Neural cell (in vitro differentiated cells): ENCODE data around the gene SPSB3. TPM values are rescaled to one million over a fixed set of nuclear protein-coding genes. Genes with fewer than 3 reads are reported as not detected.

ENCODE experiments used
- H2AFZ ChIP-seq: fragments of 200-600, 300-800 bp; sonication (generic), shearing (Covaris generic); 2 replicates; pipeline ENCODE4 v1.6.0; 2014; ENCODE audit warnings: low read depth, mild to moderate bottlenecking, antibody characterized with exemption, low read length, moderate library complexity
- H3F3A ChIP-seq: fragments of 200-600 bp; shearing (Covaris generic); 2 replicates; pipeline ENCODE4 v1.6.1; 2016; ENCODE audit warnings: mild to moderate bottlenecking, moderate library complexity, mixed read lengths, antibody characterized with exemption, low read length; ENCODE audit not compliant: insufficient read depth, poor library complexity, severe bottlenecking
- H3K27ac ChIP-seq: fragments of 200-600, 300-800 bp; sonication (generic), shearing (Covaris generic); 2 replicates; pipeline ENCODE4 v1.5.1; 2014; ENCODE audit warnings: mild to moderate bottlenecking, low read length, moderate library complexity
- H3K27me3 ChIP-seq: fragments of 300-800, 200-600 bp; sonication (generic), shearing (Covaris generic); 2 replicates; pipeline ENCODE4 v1.6.0; 2014; ENCODE audit warnings: mild to moderate bottlenecking, low read depth, low read length, moderate library complexity; ENCODE audit not compliant: insufficient read depth
- H3K36me3 ChIP-seq: fragments of 300-800, 200-600 bp; sonication (generic), shearing (Covaris generic); 2 replicates; pipeline ENCODE4 v1.5.1; 2014; ENCODE audit warnings: mild to moderate bottlenecking, antibody characterized with exemption, low read length, moderate library complexity; ENCODE audit not compliant: insufficient read depth
- H3K4me2 ChIP-seq: fragments of 300-800, 200-600 bp; sonication (generic), shearing (Covaris generic); 2 replicates; pipeline ENCODE4 v1.6.0; 2014; ENCODE audit warnings: mild to moderate bottlenecking, low read length
- H3K4me3 ChIP-seq: fragments of 300-800, 200-600 bp; sonication (generic), shearing (Covaris generic); 2 replicates; pipeline ENCODE4 v1.5.1; 2014; ENCODE audit warnings: mild to moderate bottlenecking, low read length, moderate library complexity
- H3K79me2 ChIP-seq: fragments of 200-600 bp; shearing (Covaris generic); replicated peaks from 2 replicates; pipeline ENCODE4 v1.6.0; 2014; ENCODE audit warnings: mild to moderate bottlenecking, low read length, moderate library complexity; ENCODE audit not compliant: insufficient read depth
- H3K9ac ChIP-seq: fragments of 300-800, 200-600 bp; sonication (generic), shearing (Covaris generic); 2 replicates; pipeline ENCODE4 v1.6.1; 2016; ENCODE audit warnings: mild to moderate bottlenecking, low read length, mixed read lengths
- H3K9me2 ChIP-seq: fragments of 200-600 bp; shearing (Covaris generic); 2 replicates; pipeline ENCODE4 v1.6.1; 2016; ENCODE audit warnings: mild to moderate bottlenecking, low read length, mixed read lengths; ENCODE audit not compliant: insufficient read depth
- H3K9me3 ChIP-seq: fragments of 200-600, 300-800 bp; sonication (generic), shearing (Covaris generic); 2 replicates; pipeline ENCODE4 v1.6.1; 2016; ENCODE audit warnings: mild to moderate bottlenecking, mixed run types, low read length, moderate library complexity, mixed read lengths
- H4K20me1 ChIP-seq: fragments of 200-600 bp; shearing (Covaris generic); 2 replicates; pipeline ENCODE4 v1.6.1; 2016; ENCODE audit warnings: mild to moderate bottlenecking, mixed run types; ENCODE audit not compliant: insufficient read depth
- EP300 ChIP-seq: fragments of 450-650 bp; conservative IDR thresholded peaks from 2 replicates; pipeline ENCODE4 v1.6.1; 2014; ENCODE audit warnings: antibody characterized with exemption, mild to moderate bottlenecking, moderate library complexity; ENCODE audit not compliant: poor library complexity, severe bottlenecking
- EZH2 ChIP-seq: fragments of 200-600, 300-800 bp; shearing (Covaris generic), sonication (generic); IDR thresholded peaks from 2 replicates; pipeline ENCODE4 v1.6.1; 2014; ENCODE audit warnings: antibody characterized with exemption, low read length, borderline replicate concordance, mild to moderate bottlenecking; ENCODE audit not compliant: insufficient read depth, poor library complexity, severe bottlenecking
- MXI1 ChIP-seq: fragments of 450-650 bp; conservative IDR thresholded peaks from 2 replicates; pipeline ENCODE4 v1.6.1; 2014; ENCODE audit warnings: antibody characterized with exemption, mild to moderate bottlenecking; ENCODE audit not compliant: poor library complexity, severe bottlenecking
- POLR2AphosphoS5 ChIP-seq: IDR thresholded peaks from 2 replicates; pipeline ENCODE4 v1.6.1; 2012
- RAD21 ChIP-seq: fragments of 450-650 bp; conservative IDR thresholded peaks from 2 replicates; pipeline ENCODE4 v1.6.1; 2014; ENCODE audit warnings: antibody characterized with exemption, mild to moderate bottlenecking, moderate library complexity
- SMC3 ChIP-seq: fragments of 450-650 bp; conservative IDR thresholded peaks from 2 replicates; pipeline ENCODE4 v1.6.1; 2014; ENCODE audit warnings: antibody characterized with exemption, mild to moderate bottlenecking, moderate library complexity; ENCODE audit not compliant: poor library complexity
- TAF1 ChIP-seq: IDR thresholded peaks from 2 replicates; pipeline ENCODE4 v1.6.1; 2012; ENCODE audit warnings: low read depth
- polyA plus RNA-seq: library from polyadenylated mRNA; depleted of rRNA; stranded (reverse); fragments of >200 nt; gene quantifications from 2 replicates; pipeline ENCODE4 v1.2.3, GENCODE V29; 2014
- TF ChIP-seq, protein P1 (sequence below): IDR thresholded peaks from 2 replicates; pipeline ENCODE4 v1.6.1; 2012; ENCODE audit warnings: borderline replicate concordance
- TF ChIP-seq, protein P2 (sequence below): fragments of 450-650 bp; IDR thresholded peaks from 2 replicates; pipeline ENCODE4 v1.5.1; 2014; ENCODE audit warnings: antibody characterized with exemption, mild to moderate bottlenecking, moderate library complexity; ENCODE audit not compliant: poor library complexity, severe bottlenecking

Gene SPSB3
- polyA plus RNA-seq, 1 donor from 2014 or later, result 315 TPM

DNA sequence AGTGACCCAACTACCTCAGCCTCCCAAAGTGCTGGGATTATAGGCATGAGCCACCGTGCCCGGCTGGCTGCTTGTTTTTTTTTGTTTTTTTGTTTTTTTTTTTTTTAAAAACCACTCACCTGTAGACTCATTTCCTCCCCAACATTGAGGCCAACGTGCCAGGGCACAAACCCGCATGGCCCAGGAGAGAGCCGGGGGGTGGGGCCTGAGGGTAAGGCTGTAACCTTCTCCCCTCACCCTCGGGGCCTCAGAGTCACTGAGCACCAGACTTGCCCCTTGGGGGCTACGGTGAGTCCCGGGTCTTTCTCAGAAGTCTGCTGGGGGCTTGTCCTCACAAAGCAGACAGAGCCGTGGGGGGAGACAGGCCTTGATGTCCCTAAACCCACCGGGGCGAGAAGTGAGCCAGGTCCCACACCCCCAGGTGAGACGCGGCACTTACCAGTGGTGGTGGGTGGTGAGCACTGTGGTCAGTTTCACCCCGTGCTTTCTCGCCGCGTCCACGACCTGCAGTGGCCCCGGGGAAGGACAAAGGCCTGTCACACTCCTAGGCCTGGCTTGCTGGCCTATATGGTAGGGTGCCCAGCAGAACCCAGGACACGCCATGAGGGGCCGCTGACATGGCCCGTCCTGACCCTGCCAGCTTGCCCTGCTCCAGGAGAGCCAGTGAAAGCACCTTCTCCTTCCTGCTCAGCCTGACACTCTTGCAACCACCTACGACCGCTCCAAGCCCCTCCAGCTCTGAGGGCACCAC lies 39.7 kb upstream of the SPSB3 start:
- Histone ChIP-seq H3K4me2 (no peak overlapping the region), H3K4me3 (no peak overlapping the region), H3K9me2 (no peaks in the 10 kb centered on the region), H2AFZ (no peak overlapping the region), H3K9ac (no peak overlapping the region), H3K27me3 (no peaks in the 10 kb centered on the region), H3K9me3 (no peaks in the 10 kb centered on the region), H3K79me2 (peaks cover 9% of the 10 kb centered on the region), H3F3A (no peaks in the 10 kb centered on the region), H4K20me1 (no peaks in the 10 kb centered on the region), H3K36me3 (no peaks in the 10 kb centered on the region), H3K27ac (no peak overlapping the region)
- TF ChIP-seq EZH2, result no peak
- TF ChIP-seq MXI1, result no peak
- no peak for TF ChIP-seq POLR2AphosphoS5
- no peak for TF ChIP-seq TAF1
- TF ChIP-seq RAD21, result no peak
- no peak for TF ChIP-seq EP300
- TF ChIP-seq SMC3, result no peak
- TF ChIP-seq, protein P1, sequence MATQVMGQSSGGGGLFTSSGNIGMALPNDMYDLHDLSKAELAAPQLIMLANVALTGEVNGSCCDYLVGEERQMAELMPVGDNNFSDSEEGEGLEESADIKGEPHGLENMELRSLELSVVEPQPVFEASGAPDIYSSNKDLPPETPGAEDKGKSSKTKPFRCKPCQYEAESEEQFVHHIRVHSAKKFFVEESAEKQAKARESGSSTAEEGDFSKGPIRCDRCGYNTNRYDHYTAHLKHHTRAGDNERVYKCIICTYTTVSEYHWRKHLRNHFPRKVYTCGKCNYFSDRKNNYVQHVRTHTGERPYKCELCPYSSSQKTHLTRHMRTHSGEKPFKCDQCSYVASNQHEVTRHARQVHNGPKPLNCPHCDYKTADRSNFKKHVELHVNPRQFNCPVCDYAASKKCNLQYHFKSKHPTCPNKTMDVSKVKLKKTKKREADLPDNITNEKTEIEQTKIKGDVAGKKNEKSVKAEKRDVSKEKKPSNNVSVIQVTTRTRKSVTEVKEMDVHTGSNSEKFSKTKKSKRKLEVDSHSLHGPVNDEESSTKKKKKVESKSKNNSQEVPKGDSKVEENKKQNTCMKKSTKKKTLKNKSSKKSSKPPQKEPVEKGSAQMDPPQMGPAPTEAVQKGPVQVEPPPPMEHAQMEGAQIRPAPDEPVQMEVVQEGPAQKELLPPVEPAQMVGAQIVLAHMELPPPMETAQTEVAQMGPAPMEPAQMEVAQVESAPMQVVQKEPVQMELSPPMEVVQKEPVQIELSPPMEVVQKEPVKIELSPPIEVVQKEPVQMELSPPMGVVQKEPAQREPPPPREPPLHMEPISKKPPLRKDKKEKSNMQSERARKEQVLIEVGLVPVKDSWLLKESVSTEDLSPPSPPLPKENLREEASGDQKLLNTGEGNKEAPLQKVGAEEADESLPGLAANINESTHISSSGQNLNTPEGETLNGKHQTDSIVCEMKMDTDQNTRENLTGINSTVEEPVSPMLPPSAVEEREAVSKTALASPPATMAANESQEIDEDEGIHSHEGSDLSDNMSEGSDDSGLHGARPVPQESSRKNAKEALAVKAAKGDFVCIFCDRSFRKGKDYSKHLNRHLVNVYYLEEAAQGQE, result no peak
- TF ChIP-seq, protein P2, sequence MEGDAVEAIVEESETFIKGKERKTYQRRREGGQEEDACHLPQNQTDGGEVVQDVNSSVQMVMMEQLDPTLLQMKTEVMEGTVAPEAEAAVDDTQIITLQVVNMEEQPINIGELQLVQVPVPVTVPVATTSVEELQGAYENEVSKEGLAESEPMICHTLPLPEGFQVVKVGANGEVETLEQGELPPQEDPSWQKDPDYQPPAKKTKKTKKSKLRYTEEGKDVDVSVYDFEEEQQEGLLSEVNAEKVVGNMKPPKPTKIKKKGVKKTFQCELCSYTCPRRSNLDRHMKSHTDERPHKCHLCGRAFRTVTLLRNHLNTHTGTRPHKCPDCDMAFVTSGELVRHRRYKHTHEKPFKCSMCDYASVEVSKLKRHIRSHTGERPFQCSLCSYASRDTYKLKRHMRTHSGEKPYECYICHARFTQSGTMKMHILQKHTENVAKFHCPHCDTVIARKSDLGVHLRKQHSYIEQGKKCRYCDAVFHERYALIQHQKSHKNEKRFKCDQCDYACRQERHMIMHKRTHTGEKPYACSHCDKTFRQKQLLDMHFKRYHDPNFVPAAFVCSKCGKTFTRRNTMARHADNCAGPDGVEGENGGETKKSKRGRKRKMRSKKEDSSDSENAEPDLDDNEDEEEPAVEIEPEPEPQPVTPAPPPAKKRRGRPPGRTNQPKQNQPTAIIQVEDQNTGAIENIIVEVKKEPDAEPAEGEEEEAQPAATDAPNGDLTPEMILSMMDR, result no peak

DNA sequence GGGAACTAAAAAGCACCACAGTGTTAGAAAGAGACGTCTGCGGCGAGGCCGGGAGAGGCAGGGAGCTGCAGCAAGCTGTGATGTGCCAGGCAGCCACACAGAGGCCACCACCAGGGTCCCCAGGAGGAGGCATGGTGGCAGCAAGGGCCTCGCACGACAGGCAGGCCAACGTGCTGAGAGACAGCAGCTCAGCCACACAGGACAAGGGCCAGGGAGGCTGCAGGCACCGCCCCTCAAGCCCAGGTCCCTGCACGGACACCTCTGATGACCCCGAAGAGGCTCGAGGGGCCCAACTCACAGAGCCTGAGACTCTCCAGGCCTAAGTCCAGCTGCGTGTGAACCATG lies 38.5 kb upstream of the SPSB3 start:
- TF ChIP-seq EP300 (no peak), EZH2 (no peak), MXI1 (no peak), RAD21 (no peak), TAF1 (no peak), SMC3 (no peak), POLR2AphosphoS5 (no peak)
- TF ChIP-seq, protein P2, result no peak
- TF ChIP-seq, protein P1, result no peak
- no peak overlapping the region for H3K9ac ChIP-seq
- H3K36me3 ChIP-seq, result no peaks in the 10 kb centered on the region

More for the DNA sequence above, 38.5 kb upstream of the SPSB3 start:
- H3K4me3 ChIP-seq, result no peak overlapping the region
- H3F3A ChIP-seq, result no peaks in the 10 kb centered on the region
- no peaks in the 10 kb centered on the region for H3K9me3 ChIP-seq
- H3K27me3 ChIP-seq, result no peaks in the 10 kb centered on the region
- H2AFZ ChIP-seq, result no peak overlapping the region
- no peaks in the 10 kb centered on the region for H4K20me1 ChIP-seq
- peaks cover 9% of the 10 kb centered on the region for H3K79me2 ChIP-seq
- H3K9me2 ChIP-seq, result no peaks in the 10 kb centered on the region
- H3K4me2 ChIP-seq, result no peak overlapping the region
- no peak overlapping the region for H3K27ac ChIP-seq
